Measurements from ENCODE around the gene MTX2.

The MTX2 gene

GRCh38 chr2:176269319-176270099 lies at the start of gene MTX2:
Gene MTX2, plus strand, starts transcription at chr2:176269442. Its CDS starts 188 bp downstream, at chr2:176269630.
- H3K27me3 ChIP-seq = peaks cover 22% of the 10 kb centered on the region
- H3K36me3 ChIP-seq = no peaks in the 10 kb centered on the region
- H3K4me1 ChIP-seq (ENCODE audit: control insufficient read depth in 1 of 2, insufficient read depth in 1 of 2, low read depth in 1 of 2, low read length in 1 of 2) = peaks cover 6 to 9% of the 10 kb centered on the region in 2 experiments

GRCh38 chr2:176227874-176228273 lies 41.4 kb upstream of the MTX2 start:
- Histone ChIP-seq H3K4me1 (ENCODE audit: control insufficient read depth in 1 of 2, insufficient read depth in 1 of 2, low read depth in 1 of 2, low read length in 1 of 2) (no peaks in the 10 kb centered on the region), H3K9me3 (no peaks in the 10 kb centered on the region), H3K27me3 (peaks cover 62% of the 10 kb centered on the region), H3K27ac (no peak overlapping the region), H3K36me3 (no peaks in the 10 kb centered on the region), H3K4me3 (ENCODE audit: low read depth in 1 of 2, low read length in 1 of 2) (no peak overlapping the region)
- TF ChIP-seq CTCF (IDR thresholded peaks at IDR 0.05) = no peak

More at GRCh38 chr2:176269319-176270099, at the start of gene MTX2:
- Histone ChIP-seq H3K9me3 (no peaks in the 10 kb centered on the region), H3K27ac (peak within 1 kb of the TSS; percentile 11), H3K4me3 (ENCODE audit: low read depth in 1 of 2, low read length in 1 of 2) (peak within 1 kb of the TSS; percentile 73 to 76)
- no peak for TF ChIP-seq CTCF (IDR thresholded peaks at IDR 0.05)

GRCh38 chr2:176234156-176234555 lies 35.1 kb upstream of the MTX2 start:
- H3K9me3 ChIP-seq = no peaks in the 10 kb centered on the region
- H3K27ac ChIP-seq = no peak overlapping the region
- H3K27me3 ChIP-seq = peaks cover 72% of the 10 kb centered on the region
- TF ChIP-seq CTCF (IDR thresholded peaks at IDR 0.05) = no peak
- H3K36me3 ChIP-seq = no peaks in the 10 kb centered on the region
- H3K4me1 ChIP-seq (ENCODE audit: control insufficient read depth in 1 of 2, insufficient read depth in 1 of 2, low read depth in 1 of 2, low read length in 1 of 2) = no peaks in the 10 kb centered on the region
- no peak overlapping the region for H3K4me3 ChIP-seq (ENCODE audit: low read depth in 1 of 2, low read length in 1 of 2)

GRCh38 chr2:176234940-176235339 lies 34.3 kb upstream of the MTX2 start:
- no peak for TF ChIP-seq CTCF (IDR thresholded peaks at IDR 0.05)
- no peaks in the 10 kb centered on the region for H3K9me3 ChIP-seq
- no peak overlapping the region for H3K27ac ChIP-seq
- peaks cover 75% of the 10 kb centered on the region for H3K27me3 ChIP-seq
- no peak overlapping the region for H3K4me3 ChIP-seq (ENCODE audit: low read depth in 1 of 2, low read length in 1 of 2)
- H3K36me3 ChIP-seq = no peaks in the 10 kb centered on the region
- H3K4me1 ChIP-seq (ENCODE audit: control insufficient read depth in 1 of 2, insufficient read depth in 1 of 2, low read depth in 1 of 2, low read length in 1 of 2) = no peaks in the 10 kb centered on the region

GRCh38 chr2:176237456-176237855 lies 31.8 kb upstream of the MTX2 start:
- Histone ChIP-seq H3K4me1 (ENCODE audit: control insufficient read depth in 1 of 2, insufficient read depth in 1 of 2, low read depth in 1 of 2, low read length in 1 of 2) (no peaks in the 10 kb centered on the region), H3K27me3 (peaks cover 76% of the 10 kb centered on the region), H3K36me3 (no peaks in the 10 kb centered on the region), H3K27ac (no peak overlapping the region), H3K4me3 (ENCODE audit: low read depth in 1 of 2, low read length in 1 of 2) (no peak overlapping the region), H3K9me3 (no peaks in the 10 kb centered on the region)
- TF ChIP-seq CTCF (IDR thresholded peaks at IDR 0.05) = no peak

Data from neutrophil (primary cell).